Uterus (tissue), 4 donors: ENCODE measurements around the gene ZNF641. TPM values are rescaled to one million over a fixed set of nuclear protein-coding genes. Genes with fewer than 3 reads are reported as not detected.
"Not testable (repeated sequence)": the region's sequence is repeated elsewhere in the genome, so short reads cannot be mapped to it uniquely, and the experiment has no call there.

Source experiments
- DNase-seq, 2 donors: peaks; one replicate each; pipeline ENCODE4 v3.0.0-alpha.2; 2019 to 2020
- H3K27ac ChIP-seq, 2 donors: fragments of 200-600 bp; sonication (generic); 1 replicate in 1 of 2; 2 replicates in 1 of 2; pipeline ENCODE4 v1.5.1; 2016 to 2018
- H3K27me3 ChIP-seq, 2 donors: fragments of 200-600 bp; sonication (generic); one replicate each; pipeline ENCODE4 v1.5.1; 2018 to 2019; ENCODE audit warnings: control low read depth in 1 of 2
- H3K36me3 ChIP-seq, 2 donors: fragments of 200-600 bp; sonication (generic); one replicate each; pipeline ENCODE4 v1.5.1; 2019; ENCODE audit warnings: control low read depth in 1 of 2
- H3K4me1 ChIP-seq, 2 donors: fragments of 200-600 bp; sonication (generic); one replicate each; pipeline ENCODE4 v1.5.1; 2018 to 2019; ENCODE audit warnings: control low read depth in 1 of 2
- H3K4me3 ChIP-seq, 2 donors: fragments of 200-600 bp; sonication (generic); 1 replicate in 1 of 2; 2 replicates in 1 of 2; pipeline ENCODE4 v1.5.1; 2018 to 2019; ENCODE audit warnings: mild to moderate bottlenecking in 1 of 2
- H3K9me3 ChIP-seq, 2 donors: fragments of 200-600 bp; sonication (generic); one replicate each; pipeline ENCODE4 v1.5.1; 2019; ENCODE audit warnings: control low read depth in 1 of 2
- POLR2A ChIP-seq, 2 donors: fragments of 450-650 bp; IDR thresholded peaks; one replicate each; pipeline ENCODE4 v1.6.1; 2016; ENCODE audit warnings: antibody characterized with exemption in 2 of 2, mild to moderate bottlenecking in 1 of 2, moderate library complexity in 1 of 2
- intact Hi-C: fragments of 100-400 bp; cut with DNase I; formaldehyde crosslinking; loops from one replicate; pipeline ENCODE4 v1.15.1; 2023; ENCODE audit warnings: low total_unique reads
- total RNA-seq, 4 donors: library from RNA; depleted of rRNA in 3 of 4; stranded (reverse); fragments of >200 nt in 3 of 4; gene quantifications; one replicate each; pipeline versions ENCODE4 v1.1.0 to v1.2.4, GENCODE V29; 2014 to 2023
- TF ChIP-seq, protein P1 (sequence below), 4 experiments: fragments of 200-600 bp in 2 of 4; fragments of 450-650 bp in 2 of 4; sonication (generic) in 2 of 4; IDR thresholded peaks; one replicate each; pipeline ENCODE4 v1.5.1; 2016 to 2019; ENCODE audit warnings: antibody characterized with exemption in 4 of 4, mild to moderate bottlenecking in 2 of 4, moderate library complexity in 1 of 4
- donor health status: DM: yes; HTN: yes; CAD: no.

Gene ZNF641
- total RNA-seq, 4 donors from 2014 or later = 28.7 to 71.5 (median 39.9) TPM

DNA sequence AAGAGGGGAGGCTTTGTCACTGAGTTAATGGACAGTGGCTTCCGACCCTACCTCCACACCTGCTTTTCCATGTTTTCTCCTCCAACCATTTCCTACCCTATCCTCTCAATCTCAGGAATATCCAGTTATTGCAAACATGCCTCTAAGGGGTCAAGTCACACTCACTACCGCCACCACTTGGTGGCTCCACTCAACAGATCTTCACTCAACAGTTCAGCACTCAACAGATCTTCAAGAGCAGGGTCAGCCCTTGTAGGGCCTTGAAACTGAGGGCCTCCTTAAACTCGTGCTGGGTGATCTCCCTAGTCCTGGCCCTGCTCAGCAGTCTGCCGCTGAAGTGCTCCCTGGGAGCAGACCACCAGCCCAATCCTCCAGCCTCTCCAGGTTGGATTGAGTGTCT is 14.2 kb downstream of the ZNF641 start:
- H3K9me3 ChIP-seq = no peaks in the 10 kb centered on the region
- no peak for DNase-seq
- no peaks in the 10 kb centered on the region for H3K36me3 ChIP-seq
- H3K4me1 ChIP-seq = no peaks in the 10 kb centered on the region
- TF ChIP-seq POLR2A (IDR thresholded peaks at IDR 0.05) = no peak
- TF ChIP-seq, protein P1, sequence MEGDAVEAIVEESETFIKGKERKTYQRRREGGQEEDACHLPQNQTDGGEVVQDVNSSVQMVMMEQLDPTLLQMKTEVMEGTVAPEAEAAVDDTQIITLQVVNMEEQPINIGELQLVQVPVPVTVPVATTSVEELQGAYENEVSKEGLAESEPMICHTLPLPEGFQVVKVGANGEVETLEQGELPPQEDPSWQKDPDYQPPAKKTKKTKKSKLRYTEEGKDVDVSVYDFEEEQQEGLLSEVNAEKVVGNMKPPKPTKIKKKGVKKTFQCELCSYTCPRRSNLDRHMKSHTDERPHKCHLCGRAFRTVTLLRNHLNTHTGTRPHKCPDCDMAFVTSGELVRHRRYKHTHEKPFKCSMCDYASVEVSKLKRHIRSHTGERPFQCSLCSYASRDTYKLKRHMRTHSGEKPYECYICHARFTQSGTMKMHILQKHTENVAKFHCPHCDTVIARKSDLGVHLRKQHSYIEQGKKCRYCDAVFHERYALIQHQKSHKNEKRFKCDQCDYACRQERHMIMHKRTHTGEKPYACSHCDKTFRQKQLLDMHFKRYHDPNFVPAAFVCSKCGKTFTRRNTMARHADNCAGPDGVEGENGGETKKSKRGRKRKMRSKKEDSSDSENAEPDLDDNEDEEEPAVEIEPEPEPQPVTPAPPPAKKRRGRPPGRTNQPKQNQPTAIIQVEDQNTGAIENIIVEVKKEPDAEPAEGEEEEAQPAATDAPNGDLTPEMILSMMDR (IDR thresholded peaks at IDR 0.05) = no peak
- intact Hi-C loops = no loop called here
- no peaks in the 10 kb centered on the region for H3K27me3 ChIP-seq
- no peak overlapping the region for H3K4me3 ChIP-seq
- no peak overlapping the region for H3K27ac ChIP-seq

DNA sequence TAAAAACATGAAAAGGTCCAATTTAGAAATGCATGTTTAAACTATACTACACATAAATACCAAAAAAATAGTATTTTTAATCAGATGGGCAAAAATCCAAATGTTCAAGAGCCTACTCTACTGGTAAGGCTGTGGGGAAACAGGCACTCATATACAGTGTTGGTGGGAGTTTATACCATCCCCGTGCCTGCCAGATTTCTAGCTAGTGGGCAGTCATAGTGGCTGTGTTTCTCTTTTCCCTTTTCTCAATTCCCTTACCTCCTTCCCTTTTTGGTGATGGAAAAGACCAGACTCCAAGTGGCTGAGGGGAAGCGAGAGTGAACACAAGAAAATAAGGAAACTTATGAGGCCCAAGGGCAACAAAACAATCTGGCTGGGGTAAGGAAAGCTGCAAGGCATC is 14.7 kb downstream of the ZNF641 start:
- TF ChIP-seq, protein P1 (IDR thresholded peaks at IDR 0.05) = no peak
- TF ChIP-seq POLR2A (IDR thresholded peaks at IDR 0.05) = no peak
- Histone ChIP-seq H3K27ac (no peak overlapping the region), H3K4me1 (no peaks in the 10 kb centered on the region), H3K27me3 (no peaks in the 10 kb centered on the region), H3K4me3 (no peak overlapping the region), H3K9me3 (no peaks in the 10 kb centered on the region), H3K36me3 (no peaks in the 10 kb centered on the region)
- intact Hi-C loops = no loop called here
- no peak for DNase-seq

DNA sequence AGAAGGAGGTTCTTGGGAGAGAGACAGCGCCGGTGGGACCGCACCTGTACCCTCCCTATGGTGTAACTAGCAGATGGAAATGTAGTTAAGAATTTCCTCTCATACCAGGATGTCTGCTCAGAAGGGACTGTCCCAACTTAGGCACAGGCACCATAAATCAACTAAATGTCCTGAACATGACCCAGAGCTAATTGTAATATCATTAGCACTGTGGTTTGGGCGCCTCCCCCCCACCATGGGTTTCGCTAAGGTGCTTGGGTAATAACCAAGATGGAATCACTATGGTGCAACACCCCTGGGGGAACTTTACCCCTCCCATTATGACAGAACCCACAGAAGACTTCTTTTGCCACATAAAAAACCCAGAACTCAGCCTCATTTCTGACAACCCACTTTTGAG is 15.9 kb downstream of the ZNF641 start:
- no peak for DNase-seq
- intact Hi-C loops = no loop called here
- H3K9me3 ChIP-seq = no peaks in the 10 kb centered on the region
- no peak overlapping the region for H3K27ac ChIP-seq
- no peaks in the 10 kb centered on the region for H3K4me1 ChIP-seq
- TF ChIP-seq, protein P1 (IDR thresholded peaks at IDR 0.05) = no peak
- no peak for TF ChIP-seq POLR2A (IDR thresholded peaks at IDR 0.05)
- H3K4me3 ChIP-seq = no peak overlapping the region
- no peaks in the 10 kb centered on the region for H3K27me3 ChIP-seq
- H3K36me3 ChIP-seq = no peaks in the 10 kb centered on the region

DNA sequence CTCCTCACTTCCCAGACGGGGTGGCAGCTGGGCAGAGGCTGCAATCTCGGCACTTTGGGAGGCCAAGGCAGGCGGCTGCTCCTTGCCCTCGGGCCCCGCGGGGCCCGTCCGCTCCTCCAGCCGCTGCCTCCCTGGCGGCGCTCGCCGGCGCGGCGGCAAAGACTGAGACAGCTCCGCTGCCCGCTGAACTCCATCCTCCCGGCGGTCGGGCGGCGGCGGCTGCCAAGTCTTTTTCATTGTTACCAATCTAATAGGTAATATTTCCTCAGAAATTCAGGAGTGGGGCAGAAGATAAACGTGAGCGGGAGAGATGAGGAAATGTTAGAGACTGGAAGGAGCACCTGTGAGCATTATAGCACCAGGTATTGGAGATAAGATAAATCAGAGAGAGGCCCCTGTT is 17.0 kb downstream of the ZNF641 start:
- H3K9me3 ChIP-seq, H3K36me3 ChIP-seq, H3K4me1 ChIP-seq, H3K4me3 ChIP-seq, H3K27me3 ChIP-seq, intact Hi-C loops, DNase-seq, H3K27ac ChIP-seq: not testable (repeated sequence)

DNA sequence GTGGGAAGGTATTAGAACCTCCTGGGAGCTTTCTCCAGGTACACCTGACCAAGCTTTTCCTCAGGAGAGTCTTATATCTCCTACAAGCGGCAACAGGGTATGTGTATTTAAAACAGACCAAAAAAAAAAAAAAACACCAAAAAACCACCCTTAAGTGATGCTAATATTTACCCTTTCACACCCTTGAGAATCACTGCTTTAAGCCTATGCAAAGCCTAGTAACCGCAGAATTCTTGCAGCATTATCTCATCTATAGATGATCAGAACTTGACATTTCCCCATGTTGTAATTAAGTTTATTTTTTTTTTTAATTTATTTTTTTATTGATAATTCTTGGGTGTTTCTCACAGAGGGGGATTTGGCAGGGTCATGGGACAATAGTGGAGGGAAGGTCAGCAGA is 19.3 kb downstream of the ZNF641 start:
- intact Hi-C loops = no loop called here
- Histone ChIP-seq H3K9me3 (no peaks in the 10 kb centered on the region), H3K27ac (no peak overlapping the region), H3K27me3 (no peaks in the 10 kb centered on the region), H3K4me3 (no peak overlapping the region), H3K36me3 (no peaks in the 10 kb centered on the region), H3K4me1 (no peaks in the 10 kb centered on the region)
- no peak for DNase-seq
- TF ChIP-seq, protein P1 (IDR thresholded peaks at IDR 0.05) = no peak
- no peak for TF ChIP-seq POLR2A (IDR thresholded peaks at IDR 0.05)
